SJCRH30 (cell line): Measurements from ENCODE around the gene CYP2B6. TPM values are rescaled to one million over a fixed set of nuclear protein-coding genes. Genes with fewer than 3 reads are reported as not detected.
A peak's percentile ranks its signal among the peaks of the same experiment; 100 is the strongest.
"Not testable (repeated sequence)": the region's sequence is repeated elsewhere in the genome, so short reads cannot be mapped to it uniquely, and the experiment has no call there.

Experiments
- DNase-seq, 2 experiments: peaks; one replicate each; pipeline ENCODE4 v3.0.0-alpha.2; 2015 to 2020
- H3K27ac ChIP-seq: fragments of 250-450 bp; sonication (Bioruptor Pico); 2 replicates; pipeline ENCODE4 v1.5.1; 2020; ENCODE audit warnings: mild to moderate bottlenecking, moderate library complexity
- H3K27me3 ChIP-seq: fragments of 250-450 bp; sonication (Bioruptor Pico); 2 replicates; pipeline ENCODE4 v1.5.1; 2020; ENCODE audit warnings: mild to moderate bottlenecking, moderate library complexity
- H3K36me3 ChIP-seq: fragments of 250-450 bp; sonication (Bioruptor Pico); 2 replicates; pipeline ENCODE4 v1.5.1; 2020; ENCODE audit warnings: mild to moderate bottlenecking, moderate library complexity
- H3K4me1 ChIP-seq: fragments of 250-450 bp; sonication (Bioruptor Pico); 2 replicates; pipeline ENCODE4 v1.5.1; 2020; ENCODE audit warnings: mild to moderate bottlenecking, moderate library complexity
- H3K4me3 ChIP-seq: fragments of 250-450 bp; sonication (Bioruptor Pico); 2 replicates; pipeline ENCODE4 v1.5.1; 2020; ENCODE audit warnings: mild to moderate bottlenecking, moderate library complexity
- H3K9me3 ChIP-seq: fragments of 250-450 bp; sonication (Bioruptor Pico); replicated peaks from 2 replicates; pipeline ENCODE4 v1.5.1; 2020; ENCODE audit warnings: mild to moderate bottlenecking, moderate library complexity
- total RNA-seq: library from RNA; depleted of rRNA; stranded (reverse); fragments of >200 nt; shearing (Covaris generic); gene quantifications from 2 replicates; pipeline ENCODE4 v1.2.3, GENCODE V29; 2014; rRNA removed

Gene CYP2B6
- not detected in 2 replicates for total RNA-seq

- H3K4me3 ChIP-seq = no peak within 1 kb of the TSS
- no peaks in the 10 kb centered on the region; the same call in 1 of the 2 replicates for H3K36me3 ChIP-seq
- H3K27me3 ChIP-seq = peaks cover 15% of the 10 kb centered on the region
- DNase-seq = no peak
- H3K4me1 ChIP-seq = no peaks in the 10 kb centered on the region
- H3K27ac ChIP-seq = no peak within 1 kb of the TSS
- H3K9me3 ChIP-seq = 0 out of 2 replicates have a peak, but pooled peaks cover 8% of the 10 kb centered on the region
Observed at GRCh38 chr19:40990972-40991381, at the start of gene CYP2B6. Gene CYP2B6 (plus strand): TSS chr19:40991282. CDS start chr19:40991306, 24 bp downstream.

GRCh38 chr19:40941481-40942219 is 49.4 kb upstream of the CYP2B6 start:
- Histone ChIP-seq H3K27me3 (no peaks in the 10 kb centered on the region), H3K36me3 (no peaks in the 10 kb centered on the region), H3K27ac (no peak overlapping the region)

GRCh38 chr19:40945645-40946044 is 45.4 kb upstream of the CYP2B6 start:
- no peaks in the 10 kb centered on the region for H3K4me1 ChIP-seq
- H3K27ac ChIP-seq = no peak overlapping the region
- no peaks in the 10 kb centered on the region for H3K9me3 ChIP-seq
- DNase-seq = no peak
- no peaks in the 10 kb centered on the region for H3K36me3 ChIP-seq
- H3K4me3 ChIP-seq = no peak overlapping the region
- no peaks in the 10 kb centered on the region for H3K27me3 ChIP-seq

More at GRCh38 chr19:40941481-40942219, 49.4 kb upstream of the CYP2B6 start:
- H3K4me1 ChIP-seq = no peaks in the 10 kb centered on the region
- no peak overlapping the region for H3K4me3 ChIP-seq
- no peak for DNase-seq
- H3K9me3 ChIP-seq = no peaks in the 10 kb centered on the region

- Histone ChIP-seq H3K4me3 (no peak overlapping the region), H3K9me3 (0 out of 2 replicates have a peak, but pooled peaks cover 4% of the 10 kb centered on the region), H3K27me3 (no peaks in the 10 kb centered on the region), H3K27ac (no peak overlapping the region), H3K4me1 (no peaks in the 10 kb centered on the region), H3K36me3 (no peaks in the 10 kb centered on the region)
- no peak for DNase-seq
Observed at GRCh38 chr19:40947114-40947513, 44.0 kb upstream of the CYP2B6 start.

GRCh38 chr19:40947573-40947972 is 43.5 kb upstream of the CYP2B6 start:
- H3K36me3 ChIP-seq = no peaks in the 10 kb centered on the region
- DNase-seq = no peak
- no peaks in the 10 kb centered on the region for H3K4me1 ChIP-seq
- no peak overlapping the region for H3K27ac ChIP-seq
- H3K27me3 ChIP-seq = no peaks in the 10 kb centered on the region
- 0 out of 2 replicates have a peak, but pooled peaks cover 4% of the 10 kb centered on the region for H3K9me3 ChIP-seq
- H3K4me3 ChIP-seq = no peak overlapping the region

GRCh38 chr19:40948580-40949299 is 42.3 kb upstream of the CYP2B6 start:
- no peak overlapping the region for H3K4me3 ChIP-seq
- no peaks in the 10 kb centered on the region for H3K36me3 ChIP-seq
- H3K27ac ChIP-seq = no peak overlapping the region

GRCh38 chr19:40954573-40954972 is 36.5 kb upstream of the CYP2B6 start:
- Histone ChIP-seq H3K27me3 (no peaks in the 10 kb centered on the region), H3K4me1 (no peaks in the 10 kb centered on the region), H3K4me3 (no peak overlapping the region), H3K9me3 (peaks cover 19% of the 10 kb centered on the region), H3K36me3 (no peaks in the 10 kb centered on the region), H3K27ac (no peak overlapping the region)
- peak in 1 of 2 experiments; percentile 16 for DNase-seq

More at GRCh38 chr19:40948580-40949299, 42.3 kb upstream of the CYP2B6 start:
- Histone ChIP-seq H3K27me3 (no peaks in the 10 kb centered on the region), H3K9me3 (peaks cover 5% of the 10 kb centered on the region; the same call in 1 of the 2 replicates), H3K4me1 (no peaks in the 10 kb centered on the region)
- DNase-seq = no peak

GRCh38 chr19:40959338-40959737 is 31.7 kb upstream of the CYP2B6 start:
- peaks cover 13% of the 10 kb centered on the region for H3K9me3 ChIP-seq
- no peaks in the 10 kb centered on the region for H3K27me3 ChIP-seq
- DNase-seq = no peak
- no peaks in the 10 kb centered on the region; the same call in 1 of the 2 replicates for H3K4me1 ChIP-seq
- H3K36me3 ChIP-seq = no peaks in the 10 kb centered on the region
- H3K4me3 ChIP-seq = no peak overlapping the region
- no peak overlapping the region for H3K27ac ChIP-seq

- H3K27ac ChIP-seq = no peak overlapping the region
- no peaks in the 10 kb centered on the region for H3K36me3 ChIP-seq
- DNase-seq = no peak
- peaks cover 11% of the 10 kb centered on the region for H3K9me3 ChIP-seq
- H3K4me1 ChIP-seq = no peaks in the 10 kb centered on the region; the same call in 1 of the 2 replicates
- H3K27me3 ChIP-seq = no peaks in the 10 kb centered on the region
- H3K4me3 ChIP-seq = no peak overlapping the region
Observed at GRCh38 chr19:40960062-40960685, 30.9 kb upstream of the CYP2B6 start.

GRCh38 chr19:40960780-40961179 is 30.3 kb upstream of the CYP2B6 start:
- no peaks in the 10 kb centered on the region for H3K36me3 ChIP-seq
- DNase-seq = no peak

GRCh38 chr19:40962460-40962961 is 28.6 kb upstream of the CYP2B6 start:
- Histone ChIP-seq H3K36me3 (no peaks in the 10 kb centered on the region), H3K27me3 (no peaks in the 10 kb centered on the region), H3K9me3 (peaks cover 4% of the 10 kb centered on the region; the same call in 1 of the 2 replicates), H3K4me3 (no peak overlapping the region), H3K4me1 (no peaks in the 10 kb centered on the region; the same call in 1 of the 2 replicates), H3K27ac (no peak overlapping the region)
- DNase-seq = peak in 1 of 2 experiments; percentile 10

More at GRCh38 chr19:40960780-40961179, 30.3 kb upstream of the CYP2B6 start:
- H3K27me3 ChIP-seq = no peaks in the 10 kb centered on the region
- H3K4me1 ChIP-seq = no peaks in the 10 kb centered on the region; the same call in 1 of the 2 replicates
- H3K9me3 ChIP-seq = peaks cover 6% of the 10 kb centered on the region
- H3K4me3 ChIP-seq = no peak overlapping the region
- no peak overlapping the region for H3K27ac ChIP-seq

GRCh38 chr19:40964361-40964760 is 26.7 kb upstream of the CYP2B6 start:
- H3K27me3 ChIP-seq, H3K27ac ChIP-seq, H3K4me3 ChIP-seq, DNase-seq, H3K36me3 ChIP-seq, H3K9me3 ChIP-seq, H3K4me1 ChIP-seq: not testable (repeated sequence)

- H3K27ac ChIP-seq, H3K4me3 ChIP-seq, H3K9me3 ChIP-seq, H3K36me3 ChIP-seq, H3K27me3 ChIP-seq, H3K4me1 ChIP-seq, DNase-seq: not testable (repeated sequence)
Observed at GRCh38 chr19:40965351-40965750, 25.7 kb upstream of the CYP2B6 start.

GRCh38 chr19:40966591-40966990 is 24.5 kb upstream of the CYP2B6 start:
- H3K4me1 ChIP-seq, H3K36me3 ChIP-seq, H3K27me3 ChIP-seq, DNase-seq, H3K9me3 ChIP-seq, H3K27ac ChIP-seq, H3K4me3 ChIP-seq: not testable (repeated sequence)
